HG02852 (cell line): ENCODE results near the gene SCMH1.

Experiments used
- ATAC-seq: cut with Tn5 transposase; IDR thresholded peaks from one replicate; pipeline ENCODE4 v1.9.1; 2021; ENCODE audit warnings: mild to moderate bottlenecking, moderate library complexity; ENCODE audit not compliant: unreplicated experiment

The SCMH1 gene

DNA sequence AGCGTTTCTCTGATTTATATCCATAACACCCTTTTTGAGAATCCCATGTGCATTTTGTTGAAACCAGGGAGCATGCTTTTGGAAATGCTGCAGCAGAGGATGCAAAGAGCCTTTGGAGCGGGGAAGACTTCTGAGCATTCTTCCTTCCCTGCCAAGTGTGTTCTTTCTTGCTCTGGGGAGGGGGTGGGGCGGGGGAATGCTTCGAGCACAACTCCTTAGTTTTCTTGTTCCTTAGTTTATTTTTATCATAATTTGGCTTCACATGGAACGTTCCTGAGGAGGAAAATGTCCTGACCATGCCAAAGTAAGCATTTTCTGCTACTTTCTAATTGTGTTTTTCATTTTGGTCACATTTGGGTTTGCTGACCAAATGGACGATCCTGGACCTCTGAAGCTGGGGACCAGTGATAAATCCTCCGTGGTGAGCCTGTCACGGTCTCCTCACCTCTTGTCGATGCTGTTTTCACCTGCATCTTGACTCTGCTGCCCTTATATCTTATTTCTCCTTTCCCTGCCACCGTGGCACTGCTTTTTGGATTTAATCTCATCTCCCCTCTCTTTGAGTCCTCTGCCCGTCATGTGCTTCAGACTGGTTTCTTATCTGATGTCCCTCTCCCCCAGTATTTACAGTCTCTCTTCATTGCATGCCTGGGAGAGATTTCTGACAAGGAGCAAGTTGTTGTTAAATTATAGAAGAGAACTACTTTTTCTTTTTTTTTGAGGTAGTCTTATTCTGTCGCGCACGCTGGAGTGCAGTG lies 260.2 kb downstream of the SCMH1 start:
- no peak for ATAC-seq

DNA sequence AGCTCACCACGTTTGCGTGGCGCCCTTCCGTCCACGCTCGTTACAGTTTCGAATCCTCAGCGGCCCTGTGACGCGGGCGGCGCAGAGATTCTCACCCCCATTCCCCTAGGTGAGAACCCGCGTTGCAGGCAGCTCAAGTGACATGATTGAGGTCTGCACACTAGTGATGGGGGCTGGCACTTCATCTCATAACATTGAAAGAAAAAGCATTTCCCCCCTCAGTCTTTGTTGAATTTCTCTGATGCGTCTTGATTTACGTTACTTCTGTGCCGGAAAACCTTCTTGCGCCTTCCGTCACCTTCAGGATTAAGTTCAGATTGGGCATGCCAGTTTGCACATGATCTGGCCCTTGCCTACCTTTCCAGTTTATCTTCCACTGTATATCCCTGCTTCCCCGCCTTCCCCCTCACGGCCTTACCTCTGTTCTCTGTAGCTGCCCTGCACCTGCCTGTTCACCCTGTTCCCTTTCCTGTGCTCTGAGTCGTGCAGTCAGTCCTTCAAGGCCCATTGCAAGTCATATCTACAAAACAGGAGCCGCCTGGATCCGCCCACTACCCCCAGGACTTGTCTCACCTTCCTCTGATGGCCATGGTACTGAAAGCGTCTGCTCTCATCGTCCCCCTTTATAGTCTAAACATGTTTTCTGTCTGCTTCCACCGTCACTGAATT lies 261.5 kb downstream of the SCMH1 start:
- ATAC-seq, result peak; percentile 6

DNA sequence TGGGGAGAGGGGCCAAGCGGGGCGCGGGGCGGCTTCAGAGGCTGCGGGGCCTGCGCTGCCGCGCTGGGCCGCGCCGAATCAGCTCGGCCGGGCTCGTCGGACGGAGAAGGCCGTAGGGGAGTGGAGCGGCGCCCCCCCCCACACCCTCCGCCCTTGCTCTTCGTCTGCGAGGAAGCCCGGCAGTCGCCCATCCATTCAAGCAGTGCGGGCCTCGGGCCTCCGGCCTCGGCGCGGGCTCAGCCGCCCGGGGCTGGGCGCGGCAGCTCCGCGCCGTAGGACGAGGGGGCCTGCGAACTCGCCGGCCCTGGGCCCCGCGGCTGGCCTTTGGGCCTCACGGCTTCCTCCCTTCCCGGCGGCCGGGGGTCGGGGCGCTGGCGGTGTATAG lies 262.0 kb downstream of the SCMH1 start:
- peak; percentile 21 for ATAC-seq

DNA sequence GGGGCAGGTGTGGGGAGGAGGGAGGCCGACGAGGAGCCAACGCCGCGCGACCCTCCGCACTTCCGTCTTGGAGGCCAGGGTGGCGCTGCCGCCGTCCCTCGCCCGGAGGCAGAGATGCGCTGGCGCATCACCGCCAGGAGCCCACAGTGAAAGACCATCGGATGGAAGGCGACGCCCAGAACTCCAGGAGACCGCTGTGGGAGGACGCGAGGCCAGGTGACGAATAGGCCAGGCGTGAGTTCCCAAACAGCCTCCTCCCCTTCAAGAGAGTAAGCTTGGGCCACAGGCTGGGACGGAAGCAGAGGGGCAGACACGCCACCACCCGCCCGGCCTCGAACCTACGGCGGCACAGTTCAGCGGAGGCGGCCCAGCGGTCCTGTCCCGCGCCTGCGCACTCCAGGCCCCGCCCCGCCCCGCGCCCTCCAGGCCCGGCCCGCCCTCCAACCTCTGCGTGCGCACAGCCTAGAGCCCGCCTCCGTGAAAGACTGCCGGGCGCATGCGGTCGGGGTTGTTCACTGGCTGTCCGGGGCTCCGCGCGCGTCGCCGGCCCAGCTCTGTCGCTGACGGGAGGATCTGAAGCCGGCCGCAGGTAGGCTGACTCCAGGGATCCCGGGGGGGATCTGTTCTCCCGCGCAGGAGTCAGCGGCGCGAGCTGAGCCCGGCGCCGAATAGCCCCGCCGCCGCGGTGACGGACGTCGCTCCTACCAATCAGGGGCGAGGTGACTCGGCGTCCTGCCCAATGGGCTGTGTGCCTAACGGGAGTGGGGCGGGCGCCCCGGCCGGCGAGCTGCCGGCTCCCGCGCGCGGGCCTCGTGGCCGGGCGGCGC lies 262.7 kb downstream of the SCMH1 start, which contains the start of gene CTPS1:
Gene CTPS1 (plus strand): TSS at position 456 of the 827 bp plus-strand sequence. CDS start 3,595 bp downstream, outside the sequence.
- peak; percentile 85 for ATAC-seq

DNA sequence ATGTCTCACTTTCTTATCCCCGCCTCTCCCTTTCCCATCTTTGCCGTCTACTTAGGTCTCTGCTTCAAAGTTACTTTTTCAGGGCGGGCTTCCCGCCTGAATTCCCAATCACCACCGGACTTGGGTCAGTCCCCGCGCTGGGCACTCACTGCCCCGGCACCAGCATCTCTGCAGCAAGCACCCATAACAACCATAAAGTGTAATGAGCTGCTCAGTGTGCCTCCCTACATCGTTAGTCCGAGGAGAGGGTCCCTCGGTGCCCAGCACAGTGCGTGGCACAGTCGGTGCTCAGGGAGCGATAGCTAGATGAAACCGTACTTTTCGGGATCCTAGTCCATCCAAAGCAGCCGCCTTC lies 263.2 kb downstream of the SCMH1 start:
- ATAC-seq, result no peak

DNA sequence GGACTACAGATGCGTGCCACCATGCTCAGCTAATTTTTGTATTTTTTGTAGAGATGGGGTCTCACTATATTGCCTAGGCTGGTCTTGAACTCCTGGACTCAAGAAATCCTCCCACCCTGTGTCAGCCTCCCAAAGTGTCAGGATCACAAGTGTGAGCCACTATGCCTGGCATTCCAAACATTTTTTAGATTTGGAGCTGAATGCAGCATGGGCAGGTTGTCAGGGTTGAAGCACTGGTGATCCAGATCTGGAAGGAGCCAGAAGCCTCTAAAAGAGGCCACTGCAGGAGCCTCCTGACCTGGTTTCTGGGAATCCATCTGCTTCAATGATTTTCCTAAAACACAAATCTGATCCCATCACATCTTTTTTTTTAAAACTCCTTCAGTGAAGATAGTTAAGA lies 264.4 kb downstream of the SCMH1 start:
- ATAC-seq, result no peak
